Stimulated activated memory B cell treated with anti-CD40 and anti-IgM and Interleukin-4, amounts not matched to agents 10 μg/mL and 1 μg/mL and 100 μg/mL, for 72 hours (primary cell): ENCODE results near the gene TRIM59.

Experiments
- ATAC-seq: fragments of 150-1000 bp; cut with Tn5 transposase; 2 replicates; pipeline ENCODE4 v1.10.0; 2021
- H3K27ac Mint-ChIP-seq: one replicate; pipeline ENCODE4 v1.8.0; 2022; ENCODE audit warnings: mild to moderate bottlenecking, mixed read lengths
- H3K27me3 Mint-ChIP-seq: one replicate; pipeline ENCODE4 v1.8.0; 2022; ENCODE audit warnings: mixed read lengths
- H3K36me3 Mint-ChIP-seq: one replicate; pipeline ENCODE4 v1.8.0; 2022; ENCODE audit warnings: mixed read lengths
- H3K4me1 Mint-ChIP-seq: one replicate; pipeline ENCODE4 v1.8.0; 2022; ENCODE audit warnings: mixed read lengths
- H3K4me3 Mint-ChIP-seq: one replicate; pipeline ENCODE4 v1.8.0; 2022; ENCODE audit warnings: mild to moderate bottlenecking, moderate library complexity, mixed read lengths
- H3K9me3 Mint-ChIP-seq: one replicate; pipeline ENCODE4 v1.8.0; 2022; ENCODE audit warnings: mixed read lengths

TRIM59 gene

GRCh38 chr3:160401291-160402095, 48.1 kb downstream of the TRIM59 start:
- no peak for ATAC-seq
- peak overlapping the region; percentile 96 for H3K4me3 Mint-ChIP-seq
- H3K27ac Mint-ChIP-seq = peak overlapping the region; percentile 93
- peaks cover 18% of the 10 kb centered on the region for H3K27me3 Mint-ChIP-seq
- H3K36me3 Mint-ChIP-seq = peaks cover 30% of the 10 kb centered on the region
- H3K4me1 Mint-ChIP-seq = peaks cover 46% of the 10 kb centered on the region
- H3K9me3 Mint-ChIP-seq = no peaks in the 10 kb centered on the region

GRCh38 chr3:160400702-160401150, 48.9 kb downstream of the TRIM59 start:
- no peaks in the 10 kb centered on the region for H3K9me3 Mint-ChIP-seq
- H3K4me1 Mint-ChIP-seq = peaks cover 46% of the 10 kb centered on the region
- H3K36me3 Mint-ChIP-seq = peaks cover 30% of the 10 kb centered on the region
- peaks cover 18% of the 10 kb centered on the region for H3K27me3 Mint-ChIP-seq
- peak overlapping the region; percentile 96 for H3K4me3 Mint-ChIP-seq
- ATAC-seq = no peak
- peak overlapping the region; percentile 93 for H3K27ac Mint-ChIP-seq

- Mint-ChIP-seq H3K9me3 (no peaks in the 10 kb centered on the region), H3K4me3 (peak overlapping the region; percentile 96), H3K4me1 (peaks cover 46% of the 10 kb centered on the region), H3K36me3 (peaks cover 30% of the 10 kb centered on the region), H3K27me3 (peaks cover 18% of the 10 kb centered on the region), H3K27ac (peak overlapping the region; percentile 93)
- peak; percentile 31 for ATAC-seq
These were observed 49.4 kb downstream of the TRIM59 start for GRCh38 chr3:160400030-160400701.

- peak; percentile 100 for ATAC-seq
- no peaks in the 10 kb centered on the region for H3K9me3 Mint-ChIP-seq
- peaks cover 25% of the 10 kb centered on the region for H3K36me3 Mint-ChIP-seq
- peaks cover 18% of the 10 kb centered on the region for H3K27me3 Mint-ChIP-seq
- H3K4me3 Mint-ChIP-seq = peak within 1 kb of the TSS; percentile 96
- peaks cover 46% of the 10 kb centered on the region for H3K4me1 Mint-ChIP-seq
- peak within 1 kb of the TSS; percentile 93 for H3K27ac Mint-ChIP-seq
These were observed 50.2 kb downstream of the TRIM59 start, which contains the start of the genes IFT80 and SMC4 for GRCh38 chr3:160399125-160400029. IFT80 (minus strand) TSS chr3:160399225; CDS start chr3:160384600, 14,625 bp downstream. SMC4 (plus strand) TSS chr3:160399650; CDS start chr3:160400827, 1,177 bp downstream.

GRCh38 chr3:160398820-160399124, 50.8 kb downstream of the TRIM59 start:
- no peak for ATAC-seq
- H3K4me3 Mint-ChIP-seq = peak overlapping the region; percentile 96
- H3K9me3 Mint-ChIP-seq = no peaks in the 10 kb centered on the region
- peaks cover 18% of the 10 kb centered on the region for H3K27me3 Mint-ChIP-seq
- H3K27ac Mint-ChIP-seq = peak overlapping the region; percentile 93
- peaks cover 20% of the 10 kb centered on the region for H3K36me3 Mint-ChIP-seq
- H3K4me1 Mint-ChIP-seq = peaks cover 42% of the 10 kb centered on the region

GRCh38 chr3:160395297-160395696, 54.3 kb downstream of the TRIM59 start:
- Mint-ChIP-seq H3K27ac (no peak overlapping the region), H3K9me3 (no peaks in the 10 kb centered on the region), H3K27me3 (no peaks in the 10 kb centered on the region), H3K36me3 (peaks cover 6% of the 10 kb centered on the region), H3K4me1 (peaks cover 34% of the 10 kb centered on the region), H3K4me3 (no peak overlapping the region)
- ATAC-seq = no peak

GRCh38 chr3:160394009-160394392, 55.6 kb downstream of the TRIM59 start:
- H3K4me3 Mint-ChIP-seq = no peak overlapping the region
- peaks cover 10% of the 10 kb centered on the region for H3K36me3 Mint-ChIP-seq
- no peak for ATAC-seq
- H3K9me3 Mint-ChIP-seq = no peaks in the 10 kb centered on the region
- H3K27me3 Mint-ChIP-seq = no peaks in the 10 kb centered on the region
- peaks cover 30% of the 10 kb centered on the region for H3K4me1 Mint-ChIP-seq
- no peak overlapping the region for H3K27ac Mint-ChIP-seq

- no peak overlapping the region for H3K27ac Mint-ChIP-seq
- H3K4me1 Mint-ChIP-seq = peaks cover 25% of the 10 kb centered on the region
- ATAC-seq = no peak
- H3K4me3 Mint-ChIP-seq = no peak overlapping the region
- H3K9me3 Mint-ChIP-seq = no peaks in the 10 kb centered on the region
- peaks cover 10% of the 10 kb centered on the region for H3K36me3 Mint-ChIP-seq
- H3K27me3 Mint-ChIP-seq = no peaks in the 10 kb centered on the region
These were observed 56.1 kb downstream of the TRIM59 start for GRCh38 chr3:160393346-160394008.

GRCh38 chr3:160392798-160393197, 56.8 kb downstream of the TRIM59 start:
- Mint-ChIP-seq H3K4me1 (peaks cover 20% of the 10 kb centered on the region), H3K4me3 (no peak overlapping the region), H3K9me3 (no peaks in the 10 kb centered on the region), H3K27me3 (no peaks in the 10 kb centered on the region), H3K36me3 (peaks cover 12% of the 10 kb centered on the region), H3K27ac (no peak overlapping the region)
- no peak for ATAC-seq

GRCh38 chr3:160390565-160391138, 58.9 kb downstream of the TRIM59 start:
- no peak overlapping the region for H3K27ac Mint-ChIP-seq
- no peaks in the 10 kb centered on the region for H3K27me3 Mint-ChIP-seq
- H3K4me1 Mint-ChIP-seq = peaks cover 14% of the 10 kb centered on the region
- ATAC-seq = no peak
- H3K36me3 Mint-ChIP-seq = peaks cover 23% of the 10 kb centered on the region
- H3K9me3 Mint-ChIP-seq = no peaks in the 10 kb centered on the region
- no peak overlapping the region for H3K4me3 Mint-ChIP-seq
